ENCODE results near the gene NDUFC1.
"Not testable (repeated sequence)": the region's sequence is repeated elsewhere in the genome, so short reads cannot be mapped to it uniquely, and the experiment has no call there.

NDUFC1 gene

GRCh38 chr4:139314047-139314800 lies 11.9 kb upstream of the NDUFC1 start:
- DNase-seq (ENCODE audit: low read depth, low spot score): no peak
- ChIA-PET POLR2A (no interaction called here), CTCF (interaction anchor here (1.0 to 1.5 kb wide), 2 partner anchors 13 to 31 kb away, joined by 4 read pairs; partner anchors contain the start of gene NAA15)
- TF ChIP-seq CTCF (IDR thresholded peaks at IDR 0.05; ENCODE audit: insufficient read depth, low read length, missing control alignments): no peak
- H3K4me3 ChIP-seq (ENCODE audit: low read depth, low read length): no peak overlapping the region

- DNase-seq (ENCODE audit: low read depth, low spot score); POLR2A ChIA-PET; H3K4me3 ChIP-seq (ENCODE audit: low read depth, low read length): not testable (repeated sequence)
- CTCF ChIA-PET: interaction anchor here (1.5 kb wide), 1 partner anchor 12 kb away, joined by 4 read pairs; the partner anchor contains the start of gene NAA15
Observed at GRCh38 chr4:139313414-139313813, 11.1 kb upstream of the NDUFC1 start.

- no peak overlapping the region for H3K4me3 ChIP-seq (ENCODE audit: low read depth, low read length)
- CTCF ChIA-PET: interaction anchor here (1.5 to 5.2 kb wide), 3 partner anchors 10 to 16 kb away, joined by 4 to 29 read pairs (median 5); partner anchors contain the start of genes NAA15 and NDUFC1
- POLR2A ChIA-PET: interaction anchor here (0.6 kb wide), 1 partner anchor 603 kb away, joined by 3 read pairs; no protein-coding TSS in a partner anchor
- DNase-seq (ENCODE audit: low read depth, low spot score): no peak
- TF ChIP-seq CTCF (IDR thresholded peaks at IDR 0.05; ENCODE audit: insufficient read depth, low read length, missing control alignments): no peak
Observed at GRCh38 chr4:139312552-139313332, 10.5 kb upstream of the NDUFC1 start.

- POLR2A ChIA-PET: interaction anchor here (1.2 kb wide), 1 partner anchor 10 kb away, joined by 4 read pairs; the partner anchor contains the start of genes NAA15 and NDUFC1
- TF ChIP-seq CTCF (IDR thresholded peaks at IDR 0.05; ENCODE audit: insufficient read depth, low read length, missing control alignments): no peak
- CTCF ChIA-PET: interaction anchor here (1.5 to 5.2 kb wide), 2 partner anchors 9 to 15 kb away, joined by 5 to 29 read pairs; partner anchors contain the start of gene NDUFC1
- H3K4me3 ChIP-seq (ENCODE audit: low read depth, low read length): no peak overlapping the region
- DNase-seq (ENCODE audit: low read depth, low spot score): no peak
Observed at GRCh38 chr4:139311909-139312308, 9.6 kb upstream of the NDUFC1 start.

- DNase-seq (ENCODE audit: low read depth, low spot score): no peak
- H3K4me3 ChIP-seq (ENCODE audit: low read depth, low read length): no peak overlapping the region
- ChIA-PET POLR2A (no interaction called here), CTCF (interaction anchor here (2.2 kb wide), 1 partner anchor 9 kb away, joined by 13 read pairs; no protein-coding TSS in a partner anchor)
- TF ChIP-seq CTCF (IDR thresholded peaks at IDR 0.05; ENCODE audit: insufficient read depth, low read length, missing control alignments): no peak
Observed at GRCh38 chr4:139304920-139305319, 2.6 kb upstream of the NDUFC1 start.

- POLR2A ChIA-PET: interaction anchor here (0.5 to 2.1 kb wide), 8 partner anchors 10 to 217 kb away, joined by 3 to 7 read pairs (median 4); no protein-coding TSS in a partner anchor
- no peak for TF ChIP-seq CTCF (IDR thresholded peaks at IDR 0.05; ENCODE audit: insufficient read depth, low read length, missing control alignments)
- CTCF ChIA-PET: interaction anchor here (0.8 to 2.5 kb wide), 10 partner anchors 12 to 271 kb away, joined by 3 to 12 read pairs (median 4); partner anchors contain the start of gene MGARP
- H3K4me3 ChIP-seq (ENCODE audit: low read depth, low read length): peak within 1 kb of the TSS; percentile 88
- peak; percentile 80 for DNase-seq (ENCODE audit: low read depth, low spot score)
Observed at GRCh38 chr4:139301113-139301820, 1.0 kb downstream of the NDUFC1 start, which contains the start of gene NAA15. Gene NAA15, plus strand, starts transcription at chr4:139301505. Its CDS starts 273 bp downstream, at chr4:139301778.
